NCI-H526 (cell line): ENCODE data around the gene HIVEP3.
A peak's percentile ranks its signal among the peaks of the same experiment; 100 is the strongest.

ENCODE experiments used
- DNase-seq, 2 experiments: peaks; one replicate each; lab custom pipeline; 2025; lab: John Stamatoyannopoulos, UW

Gene HIVEP3

DNA sequence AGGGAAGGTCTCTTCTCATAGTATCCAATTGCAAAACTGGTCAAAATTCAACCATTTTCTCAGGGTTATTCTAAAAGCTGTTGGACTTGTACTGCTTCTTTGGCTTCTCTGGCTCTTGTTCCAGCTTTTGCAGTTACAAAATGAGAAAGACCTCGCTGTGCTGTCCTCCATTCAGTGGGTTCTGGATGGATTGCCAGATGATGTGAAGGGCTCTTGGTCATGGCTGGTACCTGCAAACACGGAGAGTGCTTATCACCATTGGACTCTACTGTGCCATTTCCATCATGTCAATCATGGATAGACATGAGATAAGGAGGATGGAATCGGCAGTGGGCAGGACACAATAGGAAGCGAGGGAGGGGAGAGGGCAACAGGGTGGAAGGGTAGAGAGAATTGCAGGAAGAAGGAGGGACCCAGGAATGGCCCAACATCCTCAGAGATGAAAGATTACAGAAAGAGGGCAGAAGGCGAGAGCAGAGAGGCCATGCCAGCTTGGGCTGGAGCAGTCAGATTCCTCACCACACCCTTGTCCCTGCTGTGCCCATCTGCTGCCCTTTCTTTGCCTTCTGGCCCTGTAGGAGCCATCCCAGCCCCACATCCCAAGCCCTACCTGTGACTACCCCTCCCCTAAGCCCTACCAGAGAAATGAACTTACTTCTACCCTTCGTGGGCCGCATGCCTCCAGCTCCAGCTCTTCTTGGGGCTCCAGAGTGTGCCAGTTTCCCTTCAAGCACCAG is 70.3 kb downstream of the HIVEP3 start:
- no peak for DNase-seq

DNA sequence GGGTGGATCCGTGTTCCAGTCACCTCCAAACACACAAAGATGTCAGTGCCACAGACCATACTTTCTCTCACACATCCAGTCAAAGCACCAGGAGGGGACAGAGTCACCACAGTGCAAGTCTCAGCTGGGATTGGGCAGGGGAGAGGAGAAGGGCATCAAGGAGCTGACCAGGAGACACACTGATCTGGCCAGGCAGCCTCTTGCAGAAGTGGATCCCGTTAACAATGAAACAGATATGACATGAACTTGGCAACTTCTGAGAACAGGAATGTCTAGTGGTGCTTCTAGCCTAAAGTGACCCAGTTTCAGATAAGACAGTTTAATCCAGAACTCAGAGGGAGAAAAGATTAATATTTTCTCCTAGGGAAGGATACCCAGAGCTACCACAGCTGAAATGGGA is 71.0 kb downstream of the HIVEP3 start:
- no peak for DNase-seq

DNA sequence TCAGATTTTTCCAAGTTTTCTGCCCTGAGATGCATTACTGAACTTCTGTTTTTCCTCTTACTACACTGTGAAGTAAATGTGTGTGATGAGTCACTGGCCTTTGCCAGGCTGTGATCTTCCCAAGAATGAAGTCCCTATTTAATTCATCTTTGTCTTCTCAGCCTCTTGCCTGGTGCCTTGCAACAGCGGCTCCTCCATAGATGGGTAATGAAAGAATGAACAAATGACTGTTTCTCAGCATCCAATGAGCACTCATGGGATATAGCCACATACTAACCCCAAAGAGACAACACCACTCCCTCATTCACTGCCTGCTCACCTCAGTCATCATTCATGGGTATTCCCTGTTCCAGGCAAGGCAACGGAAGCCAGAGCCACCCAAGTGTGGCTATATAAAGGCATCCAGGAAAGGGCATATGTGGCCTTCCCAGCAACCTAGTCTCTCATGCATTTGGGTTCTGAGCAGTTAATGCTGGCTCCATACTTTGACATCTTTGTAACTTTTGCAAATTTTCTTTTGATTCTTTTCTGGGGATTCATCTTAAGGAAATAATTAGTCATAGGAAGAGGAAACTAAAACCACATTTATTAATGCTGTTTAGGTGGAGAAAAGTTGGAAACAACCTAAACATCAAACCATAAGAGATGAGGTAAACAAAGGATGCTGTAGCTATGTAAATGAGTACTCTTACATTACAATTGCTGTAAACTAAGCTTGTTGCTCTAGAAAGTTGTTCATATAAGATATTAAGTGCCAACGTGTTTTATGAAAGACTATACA is 71.9 kb downstream of the HIVEP3 start:
- no peak for DNase-seq

DNA sequence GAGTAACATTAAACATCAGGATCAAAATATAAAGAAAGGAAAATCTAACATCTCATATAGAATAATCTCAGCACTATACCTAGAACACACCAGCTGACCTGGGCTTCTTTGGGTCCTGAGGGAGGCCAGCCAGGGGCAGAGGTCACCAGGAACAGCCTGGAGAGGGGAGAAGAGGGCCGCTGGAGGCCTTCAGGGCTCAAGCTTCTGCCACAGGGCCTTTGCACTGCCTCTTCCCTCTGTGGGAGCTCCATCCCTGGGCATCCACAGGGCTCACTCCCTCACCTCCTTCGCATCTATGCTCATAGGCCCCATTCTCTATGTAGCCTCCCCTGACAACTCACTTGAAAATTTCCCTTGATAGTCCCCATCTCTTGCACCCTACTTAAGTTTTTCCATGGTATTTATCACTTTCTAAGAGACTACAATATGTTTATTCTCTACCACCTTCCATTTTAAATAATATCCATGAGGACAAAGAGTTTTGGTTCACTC is 73.9 kb downstream of the HIVEP3 start:
- DNase-seq: no peak

DNA sequence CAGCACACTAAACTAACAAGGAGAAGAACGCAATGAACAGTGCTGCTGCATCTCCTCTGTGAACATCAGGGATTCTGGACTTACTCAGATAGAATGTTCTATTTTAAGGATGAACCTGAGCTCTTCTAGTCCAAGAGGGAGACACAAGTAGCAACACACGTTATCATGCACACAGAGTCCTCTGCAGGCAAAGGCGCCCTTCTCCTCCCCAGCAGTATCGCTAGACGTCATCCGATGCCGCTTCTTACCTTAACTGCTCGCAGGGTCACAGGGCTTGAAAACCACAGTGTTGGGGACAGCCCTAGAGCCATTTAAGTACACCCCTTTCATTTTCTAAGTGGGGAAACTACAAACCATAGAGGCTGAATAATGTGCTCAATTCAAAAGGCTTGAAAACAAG is 74.5 kb downstream of the HIVEP3 start:
- no peak for DNase-seq

DNA sequence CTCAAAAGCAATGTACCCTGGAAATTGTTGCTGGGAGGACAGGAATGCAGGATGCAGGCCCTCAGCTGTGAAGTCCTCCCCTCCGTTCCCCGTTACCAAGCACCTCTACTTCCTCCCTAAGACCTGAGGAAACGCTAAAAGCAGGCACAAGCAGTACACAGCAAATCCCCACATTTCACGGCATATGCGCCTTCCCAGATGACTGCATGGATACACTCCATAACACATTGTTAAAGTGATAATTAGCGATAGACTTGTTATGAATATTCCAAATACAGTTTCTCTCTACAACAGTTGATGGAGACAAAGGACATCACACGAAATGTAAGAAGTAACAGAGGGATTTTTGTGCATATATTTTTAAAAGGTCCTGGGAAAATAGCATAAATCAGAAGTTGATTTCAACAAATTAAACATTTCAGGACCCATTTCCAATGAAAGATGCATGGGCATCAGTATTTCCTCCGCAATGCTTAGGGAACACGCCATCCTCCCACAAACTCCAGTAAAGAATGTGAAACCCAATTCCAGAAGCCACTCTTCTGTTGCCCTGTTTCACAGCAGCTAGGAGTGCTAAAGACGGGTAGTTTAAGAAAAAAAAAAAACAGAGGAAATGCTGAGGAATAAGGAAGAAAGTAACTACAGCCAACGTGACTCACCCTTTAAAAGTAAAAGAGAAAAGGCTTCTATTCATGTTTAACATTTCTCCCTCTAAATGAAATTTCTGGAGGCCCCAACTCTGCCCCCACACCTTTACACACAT is 75.5 kb downstream of the HIVEP3 start:
- no peak for DNase-seq

DNA sequence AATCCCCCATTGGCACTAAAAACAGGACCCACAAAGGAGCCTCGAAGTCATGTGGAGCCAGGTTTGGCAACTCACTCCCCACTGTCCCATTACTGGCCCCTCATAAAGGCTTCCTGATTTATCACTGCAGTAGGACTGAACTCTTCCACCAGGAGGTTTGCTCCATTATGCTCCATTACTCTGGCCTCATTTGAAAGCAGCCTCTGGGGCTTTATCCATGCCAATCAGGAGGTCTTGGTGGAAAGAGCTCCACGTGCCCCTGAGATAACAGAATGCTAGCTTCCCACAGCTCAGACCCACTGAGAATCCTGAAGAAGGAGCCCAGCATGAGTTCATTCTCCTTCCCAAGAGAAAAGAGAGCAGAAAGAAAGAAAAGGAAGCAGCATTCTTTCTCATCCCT is 76.4 kb downstream of the HIVEP3 start:
- DNase-seq: no peak

DNA sequence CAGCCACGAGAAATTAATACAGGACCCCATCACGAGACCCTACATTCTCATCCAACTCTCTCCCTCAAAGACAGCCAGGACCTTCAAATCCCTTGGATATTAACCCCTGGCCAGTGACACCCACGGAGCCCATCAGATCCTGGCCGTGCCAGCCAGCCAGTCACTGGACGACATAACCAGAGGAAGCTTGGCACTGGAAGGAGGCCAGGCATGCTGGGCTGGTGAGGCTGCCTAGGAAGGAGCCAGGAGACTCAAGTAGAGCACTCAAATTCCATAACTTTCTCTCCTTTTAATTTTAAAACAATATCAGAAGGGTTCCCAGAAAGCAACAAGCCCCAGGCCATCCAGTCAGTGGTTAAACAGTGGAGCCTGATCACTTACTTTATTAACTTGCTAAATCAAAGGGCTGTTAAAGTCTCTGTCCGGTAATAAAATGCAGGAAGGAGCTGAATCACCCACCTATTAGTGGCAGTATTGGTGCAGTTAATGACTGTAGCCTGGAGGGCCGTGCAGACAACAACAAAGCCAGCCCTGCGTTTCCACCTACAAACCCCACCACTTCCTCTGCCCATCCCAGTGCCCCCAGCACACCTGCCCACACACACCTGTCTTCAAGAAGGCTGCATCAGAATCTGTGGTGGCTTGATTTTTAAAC is 78.0 kb downstream of the HIVEP3 start:
- DNase-seq: peak in 1 of 2 experiments; percentile 28

DNA sequence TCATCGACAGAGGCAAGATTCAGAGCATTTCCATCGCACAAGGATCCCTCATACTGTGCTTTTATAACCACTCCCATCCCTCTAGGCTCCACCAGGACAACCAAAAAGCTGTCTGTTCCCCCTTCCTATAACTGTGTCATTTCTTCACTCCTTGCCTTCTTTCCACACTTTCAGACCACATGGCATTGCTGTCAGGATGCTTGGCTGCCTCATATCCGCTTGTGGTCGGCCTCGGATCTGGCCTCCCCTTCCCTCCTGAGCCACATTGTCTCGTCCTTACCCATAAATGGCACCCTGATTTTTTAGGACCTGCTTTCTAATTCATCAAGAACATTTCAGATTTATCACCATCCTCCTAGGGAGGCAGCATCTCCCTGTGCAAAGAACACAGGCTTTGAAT is 80.5 kb downstream of the HIVEP3 start:
- no peak for DNase-seq

DNA sequence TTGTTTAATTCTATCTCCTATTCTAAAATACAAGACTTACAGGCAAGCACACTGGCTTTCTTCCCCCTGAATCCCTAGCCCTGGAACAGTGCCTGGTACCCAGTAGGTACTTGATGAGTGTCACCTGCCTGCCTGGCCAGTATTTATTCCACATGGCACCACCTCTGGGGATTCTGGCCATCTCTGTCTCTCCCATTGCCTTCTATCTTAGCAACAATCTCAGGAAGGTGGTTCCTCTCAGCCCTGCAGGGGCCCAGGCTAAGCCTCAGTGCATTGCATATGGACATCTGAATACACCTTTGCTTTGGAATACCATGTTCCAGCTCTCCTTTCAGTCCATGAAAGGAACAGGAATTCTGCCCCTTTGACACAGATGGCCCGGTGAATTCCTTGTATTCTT is 81.0 kb downstream of the HIVEP3 start:
- DNase-seq: no peak

DNA sequence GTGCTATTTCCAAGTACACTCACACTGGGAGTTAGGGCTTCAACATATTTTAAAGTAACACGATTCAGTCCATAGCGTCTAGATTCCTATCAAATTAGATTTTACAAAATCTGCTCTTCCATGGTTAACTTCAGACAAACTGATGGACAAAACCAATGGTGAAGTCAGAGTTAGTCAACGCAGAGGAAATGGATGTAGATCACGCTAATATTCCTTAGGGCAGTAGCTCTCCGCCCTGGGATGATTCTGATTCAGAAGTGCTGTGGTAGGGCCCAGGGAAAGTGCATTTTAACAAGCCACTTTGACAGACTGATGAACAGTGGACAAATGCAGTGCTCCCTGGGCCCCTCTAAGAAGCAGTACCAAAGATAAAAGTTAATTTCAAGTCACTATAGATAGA is 83.2 kb downstream of the HIVEP3 start:
- no peak for DNase-seq

DNA sequence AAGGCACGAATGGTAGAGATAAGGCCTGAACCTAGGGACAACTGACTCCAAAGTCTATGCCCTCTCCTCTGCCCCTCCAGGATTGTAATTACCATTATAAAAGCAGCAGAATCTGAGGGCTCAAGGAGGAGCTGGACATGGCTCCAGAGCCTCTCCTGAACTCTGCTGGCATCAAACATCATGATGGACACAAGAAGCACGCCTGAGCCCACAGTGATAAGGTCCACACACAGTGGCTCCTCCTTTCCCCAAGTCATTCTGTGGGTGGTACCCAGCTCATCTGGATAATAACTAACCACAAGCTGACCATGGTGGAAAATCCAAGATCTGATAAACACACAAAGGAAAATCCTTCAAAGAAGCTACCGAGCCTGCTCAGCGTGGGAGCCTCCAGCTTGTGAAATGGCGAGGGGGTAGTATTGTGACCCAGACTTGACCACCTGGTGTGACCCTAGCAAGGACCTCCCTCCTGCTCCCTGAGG is 85.2 kb downstream of the HIVEP3 start:
- DNase-seq: no peak

DNA sequence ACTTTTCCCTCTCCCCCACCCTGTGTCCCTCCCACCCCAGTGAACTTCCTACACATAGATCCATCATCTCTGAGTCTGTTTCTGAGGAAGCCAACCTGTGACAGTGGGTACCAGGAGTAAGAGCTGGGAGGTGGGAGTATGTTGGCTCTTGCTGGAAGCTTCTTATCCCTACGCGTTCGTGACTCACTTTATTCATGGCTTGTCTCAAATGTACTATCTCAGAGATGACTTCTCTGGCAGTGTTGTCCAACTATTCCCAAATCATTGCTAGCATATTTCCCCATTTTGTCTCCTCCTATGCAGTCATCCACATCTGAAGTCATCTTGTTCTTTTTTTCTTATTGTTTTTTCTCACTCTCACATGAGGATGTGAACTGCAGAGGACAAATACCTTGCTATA is 88.0 kb downstream of the HIVEP3 start:
- no peak for DNase-seq

DNA sequence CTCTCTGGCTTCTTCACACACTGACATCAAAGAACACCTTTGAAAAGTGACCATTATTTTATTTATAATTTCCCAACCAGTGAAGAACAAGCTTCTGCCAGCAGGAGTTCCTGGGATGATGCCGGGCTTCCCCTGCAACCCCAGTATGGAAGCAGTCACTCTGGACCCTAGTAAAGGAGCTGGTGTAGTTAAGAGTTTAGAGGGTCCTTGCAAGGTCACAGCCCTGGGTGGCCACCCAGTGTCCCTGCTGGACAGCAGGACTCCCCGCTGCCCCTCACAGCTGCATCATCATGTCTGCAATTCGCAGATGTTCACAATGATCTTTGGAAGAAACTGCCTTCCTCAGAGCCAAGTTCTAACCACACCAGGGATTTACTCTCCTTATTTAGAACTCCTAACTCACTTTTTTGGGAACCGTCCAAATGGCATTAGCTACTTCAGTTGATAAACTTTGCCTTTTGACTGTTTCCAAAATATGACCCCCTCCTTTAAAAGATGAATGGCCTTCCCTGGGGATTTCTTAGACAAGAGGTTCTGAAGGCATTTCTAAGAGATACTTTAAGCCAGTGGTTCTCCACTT is 90.6 kb downstream of the HIVEP3 start:
- no peak for DNase-seq

DNA sequence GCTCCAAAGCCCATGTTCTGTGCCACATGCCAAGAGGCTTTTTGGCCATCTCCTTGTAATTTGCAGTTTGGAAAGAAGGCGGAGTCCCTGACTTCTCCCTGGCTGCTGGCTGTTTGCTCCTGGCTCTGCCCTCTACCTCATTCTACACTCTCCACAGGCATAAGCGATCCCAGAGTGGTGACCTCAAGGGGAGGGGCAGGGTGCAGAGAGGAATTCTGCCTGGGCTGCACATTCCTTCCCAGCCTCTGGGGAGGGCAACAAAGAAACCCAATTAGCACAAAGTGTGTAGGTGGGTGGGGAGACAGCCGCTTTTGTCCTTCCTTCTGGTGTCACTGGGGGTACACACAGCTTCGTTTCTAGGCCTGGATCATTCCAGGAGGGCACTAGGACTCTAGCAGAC is 95.3 kb downstream of the HIVEP3 start:
- DNase-seq: no peak

DNA sequence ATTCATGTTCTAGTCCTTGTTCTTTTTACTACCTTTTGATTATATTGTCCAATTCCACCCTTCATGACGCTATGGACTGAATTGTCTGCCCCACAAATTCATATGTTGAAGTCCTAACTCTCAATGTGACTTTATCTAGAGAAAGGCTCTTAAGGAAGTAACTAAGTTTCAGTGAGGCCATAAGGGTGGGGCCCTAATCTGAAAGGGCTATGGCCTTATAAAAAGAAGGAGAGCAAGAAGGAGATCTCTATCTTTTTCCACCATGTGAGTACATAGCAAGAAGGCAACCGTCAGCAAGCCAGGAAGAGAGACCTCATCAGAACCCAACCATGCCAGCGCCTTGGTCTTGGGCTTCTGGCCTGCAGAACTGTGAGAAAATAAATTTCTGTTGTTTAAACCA is 95.9 kb downstream of the HIVEP3 start:
- DNase-seq: no peak

DNA sequence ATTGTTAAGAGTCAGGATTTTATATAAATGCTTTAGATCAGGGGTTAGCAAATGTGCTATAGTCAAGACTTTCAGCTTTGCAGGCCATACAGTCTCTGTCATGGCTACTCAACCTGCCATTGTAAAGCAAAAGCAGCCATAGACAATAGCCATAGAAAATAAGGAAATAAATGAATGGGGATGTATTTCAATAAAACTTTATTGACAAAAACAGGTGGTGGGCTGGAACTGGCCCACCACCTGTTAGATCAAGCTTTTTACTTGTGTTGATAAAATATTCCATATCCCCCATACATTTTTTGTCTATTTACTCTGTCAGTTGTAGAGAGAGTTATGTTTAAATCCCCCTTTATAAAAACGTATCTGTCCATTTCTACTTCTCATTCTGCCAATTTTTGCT is 98.9 kb downstream of the HIVEP3 start:
- no peak for DNase-seq

DNA sequence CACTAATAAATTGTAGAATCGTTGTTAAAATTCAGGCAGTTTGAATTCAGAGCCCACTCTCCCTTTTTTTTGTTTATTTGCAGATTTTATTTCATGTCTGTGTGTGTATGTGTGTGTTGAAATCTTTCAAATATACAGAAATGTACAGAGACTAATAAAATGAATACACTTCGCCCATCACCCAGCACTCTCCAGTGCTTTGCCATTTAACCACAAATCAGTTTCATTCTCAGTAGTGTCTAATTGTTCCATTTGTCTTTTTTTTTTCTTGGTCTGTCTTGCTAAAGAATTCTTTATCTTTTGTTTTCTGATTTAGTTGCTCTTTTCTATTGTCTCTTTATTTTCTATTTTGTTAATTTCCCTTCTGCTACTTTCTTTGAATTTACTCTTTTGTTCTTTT is 99.7 kb downstream of the HIVEP3 start:
- no peak for DNase-seq

DNA sequence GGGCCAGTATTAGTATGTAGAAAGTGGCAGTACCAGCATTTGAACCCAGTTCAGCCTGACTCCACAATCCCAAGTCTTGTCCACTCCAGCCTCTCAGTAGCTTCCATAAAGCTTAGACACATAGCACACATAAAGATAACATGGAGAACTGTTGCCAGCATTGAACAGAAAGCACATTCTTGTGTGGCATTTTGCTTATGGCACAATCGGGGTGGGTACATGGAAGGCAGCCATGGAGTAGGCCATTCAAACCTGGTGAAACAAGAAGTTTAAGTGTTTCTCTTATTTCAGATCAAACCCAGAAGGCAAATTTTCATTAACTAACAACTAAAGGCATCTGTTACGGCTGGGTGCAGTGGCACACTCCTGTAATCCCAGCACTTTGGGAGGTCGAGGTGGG is 102.7 kb downstream of the HIVEP3 start:
- no peak for DNase-seq

DNA sequence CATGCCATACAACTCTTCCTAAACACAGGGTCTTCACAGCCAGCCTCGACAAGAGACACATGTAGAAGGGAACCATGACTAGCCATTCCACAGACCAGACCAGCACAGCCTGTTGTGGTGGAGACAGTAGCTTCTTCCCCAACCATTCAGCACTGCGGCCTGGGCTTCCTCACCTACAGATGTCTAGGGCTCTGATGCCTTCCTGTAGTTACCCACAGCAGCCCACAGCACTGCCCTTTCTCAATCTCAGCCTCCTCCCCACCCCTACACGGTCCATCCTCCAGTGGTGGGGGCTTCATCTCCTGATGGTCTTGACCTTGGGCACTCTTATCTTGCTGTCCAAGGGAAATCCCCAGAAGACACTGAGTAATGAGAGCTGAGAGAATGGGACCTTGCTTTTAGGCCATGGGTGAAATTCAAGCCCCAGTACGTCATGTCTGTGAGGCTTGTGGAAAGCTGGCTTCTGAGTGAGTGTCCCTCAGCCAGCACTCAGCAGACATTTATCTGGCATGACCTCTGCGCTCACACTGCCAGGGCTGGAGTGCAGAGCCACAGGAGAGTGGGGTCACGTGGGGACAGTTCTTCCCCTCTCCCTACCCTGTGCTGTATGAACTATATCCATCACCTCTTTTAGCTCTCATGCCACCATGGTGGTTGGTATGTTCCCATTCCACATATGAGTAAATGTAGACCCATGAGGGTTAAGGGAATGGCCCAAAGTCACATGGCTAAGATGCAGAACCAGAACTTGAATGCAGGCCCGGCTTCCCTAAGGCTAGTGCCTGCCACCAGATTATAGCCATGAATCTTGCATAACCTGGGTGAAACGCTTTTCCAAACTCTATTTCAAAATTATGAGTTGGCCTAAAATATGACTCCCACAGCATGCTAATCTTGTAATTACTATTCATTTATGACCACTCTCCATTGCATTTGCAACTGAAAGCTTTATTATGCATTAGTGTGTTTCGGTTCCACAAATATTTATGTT is 104.7 kb downstream of the HIVEP3 start:
- no peak for DNase-seq
